GM21515 (cell line): ENCODE measurements around the gene CTSF.
"Not testable (repeated sequence)": the region's sequence is repeated elsewhere in the genome, so short reads cannot be mapped to it uniquely, and the experiment has no call there.

Source experiments
- ATAC-seq: cut with Tn5 transposase; IDR thresholded peaks from one replicate; pipeline ENCODE4 v1.9.1; 2021; ENCODE audit not compliant: unreplicated experiment

CTSF gene

DNA sequence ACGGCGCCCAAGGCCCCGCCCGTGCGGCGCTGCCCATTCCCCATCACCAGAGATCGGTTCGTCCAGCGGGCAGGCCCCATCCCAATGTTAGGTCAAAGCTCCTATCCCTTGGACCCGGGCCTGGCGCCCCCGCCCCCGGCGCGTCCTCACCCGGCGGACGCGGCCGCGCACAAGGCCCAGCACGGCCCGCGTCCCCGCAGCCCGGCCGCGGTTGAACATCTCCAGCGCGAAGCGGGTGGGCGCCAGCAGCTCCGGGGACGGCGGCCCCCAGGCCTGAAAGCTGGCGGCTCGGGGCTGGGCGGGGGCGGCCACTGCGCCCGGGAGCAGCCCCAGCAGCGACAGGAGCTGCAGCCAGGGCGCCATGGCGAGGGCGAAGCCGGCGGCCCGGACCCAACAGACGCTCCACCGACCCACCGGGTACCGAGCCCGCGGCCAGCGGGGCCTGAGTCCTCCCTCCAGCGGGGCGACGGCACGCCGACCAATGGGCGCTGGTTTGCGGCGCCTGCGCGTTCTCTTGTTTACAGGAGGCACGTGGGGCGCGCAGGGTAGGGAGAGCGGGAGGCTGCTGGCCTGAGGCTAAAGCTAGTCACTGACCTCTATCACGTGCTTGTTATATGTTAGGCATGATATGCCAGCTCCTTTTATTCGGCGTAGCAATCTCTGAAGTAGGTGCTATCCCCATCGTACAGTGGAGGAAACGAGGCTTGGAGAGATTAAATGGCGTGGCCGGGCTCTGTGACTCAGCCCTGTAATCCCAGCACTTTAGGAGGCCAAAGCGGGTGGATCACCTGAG is at the start of gene CTSF:
CTSF (minus strand) TSS at position 483 of the 793 bp plus-strand sequence; CDS start at position 363, 120 bp downstream.
- no peak for ATAC-seq

DNA sequence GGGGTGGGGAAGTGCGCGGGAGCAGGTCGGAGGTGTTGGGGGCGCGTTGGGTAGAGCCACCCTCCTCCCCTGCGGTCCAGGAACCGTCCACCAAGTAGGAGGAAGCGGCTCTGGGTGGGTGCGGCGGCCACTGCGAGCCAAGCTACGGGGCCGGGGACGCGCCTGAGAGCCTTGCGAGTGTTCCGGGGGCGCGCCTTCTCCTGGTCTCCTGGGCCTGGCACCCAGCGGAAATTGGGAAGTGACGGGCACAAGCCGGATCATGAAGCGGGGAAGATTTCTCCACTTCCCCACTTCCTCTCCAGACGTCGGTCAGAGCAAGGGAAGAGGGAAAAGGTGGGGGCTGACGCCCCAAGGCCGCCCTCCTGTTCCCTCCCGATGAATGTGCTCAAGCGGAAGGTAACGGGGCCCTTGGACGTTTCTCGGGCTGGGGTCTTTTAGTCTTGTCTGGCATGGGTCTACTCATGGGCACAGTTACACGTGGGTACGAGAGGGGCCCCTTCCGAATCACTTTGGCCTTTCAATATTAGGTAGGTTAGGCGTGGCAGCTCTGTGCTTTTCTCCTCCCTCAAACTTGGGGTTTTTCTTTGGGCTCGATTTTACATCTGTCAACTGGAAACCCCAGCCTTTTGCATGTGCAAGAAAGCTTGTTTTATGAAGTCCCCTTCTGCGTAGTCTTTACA is 48.9 kb upstream of the CTSF start:
- no peak for ATAC-seq

GRCh38 chr11:66616379-66617154 is 48.2 kb upstream of the CTSF start, which contains the start of gene RBM14:
Gene RBM14, plus strand, starts transcription at chr11:66616630. Its CDS starts 91 bp downstream, at chr11:66616721.
- peak; percentile 86 for ATAC-seq

- no peak for ATAC-seq
Observed at GRCh38 chr11:66614073-66614472, 45.7 kb upstream of the CTSF start.

DNA sequence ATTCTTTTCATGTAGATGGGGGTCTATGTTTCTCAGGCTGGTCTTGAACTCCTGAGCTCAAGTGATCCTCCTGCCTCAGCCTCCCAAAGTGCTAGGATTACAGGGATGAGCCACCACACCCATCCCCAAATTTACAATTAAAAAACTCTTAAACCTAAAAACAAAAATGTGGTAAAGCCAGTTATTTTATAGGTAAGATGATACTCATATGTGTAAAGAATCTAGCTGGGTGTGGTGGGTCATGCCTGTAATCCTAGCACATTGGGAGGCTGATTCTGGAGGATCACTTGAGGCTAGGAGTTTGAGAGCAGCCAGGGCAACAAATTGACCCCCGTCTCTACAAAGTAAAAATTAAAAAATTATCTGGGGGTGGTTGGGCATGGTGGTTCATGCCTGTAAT is 44.1 kb upstream of the CTSF start:
- no peak for ATAC-seq

DNA sequence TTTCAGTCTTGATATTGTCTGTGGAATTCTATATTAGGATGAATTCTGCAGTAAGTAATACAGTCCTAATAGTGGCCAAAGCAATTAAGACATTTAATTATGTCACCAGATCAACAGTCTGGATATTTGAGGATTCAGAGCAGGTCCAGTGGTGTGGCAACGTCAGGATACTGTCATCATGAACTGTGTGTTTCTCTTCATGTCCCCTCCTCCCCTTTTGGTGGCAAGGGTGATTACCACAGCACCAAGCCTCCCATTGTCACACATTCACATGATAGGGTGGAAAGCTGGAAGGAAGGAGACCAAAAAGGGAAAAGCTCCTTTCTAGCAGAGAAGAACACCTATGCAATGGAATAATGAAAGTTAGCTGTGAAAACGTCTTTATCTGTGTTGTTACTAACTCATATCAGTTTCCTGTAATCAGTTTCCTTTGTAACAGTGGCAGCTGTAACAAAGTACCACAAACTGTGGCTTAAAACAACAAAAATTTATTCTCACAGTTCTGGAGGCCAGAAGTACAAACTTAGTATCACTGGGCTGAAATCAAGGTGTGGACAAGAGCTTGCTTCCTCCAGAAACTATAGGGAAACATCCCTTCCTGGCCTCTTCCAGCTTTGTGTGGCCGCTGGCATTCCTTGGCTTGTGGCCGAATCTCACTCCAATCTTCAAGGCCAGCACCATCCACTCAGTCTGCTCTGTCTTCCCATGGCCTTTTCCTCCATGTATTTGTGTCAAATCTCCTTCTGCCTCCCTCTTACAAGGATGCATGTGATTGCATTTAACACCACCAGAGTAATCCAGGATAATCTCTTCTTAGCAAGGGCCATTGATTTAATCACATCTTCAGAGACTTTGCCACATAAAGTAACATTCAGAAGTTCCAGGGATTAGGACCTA is 41.6 kb upstream of the CTSF start:
- no peak for ATAC-seq

- no peak for ATAC-seq
Observed at GRCh38 chr11:66607126-66607834, 38.9 kb upstream of the CTSF start.

- not testable (repeated sequence) for ATAC-seq
Observed at GRCh38 chr11:66606608-66607007, 38.2 kb upstream of the CTSF start.

GRCh38 chr11:66604155-66604554 is 35.7 kb upstream of the CTSF start:
- no peak for ATAC-seq

GRCh38 chr11:66603072-66603471 is 34.7 kb upstream of the CTSF start:
- ATAC-seq = no peak

GRCh38 chr11:66600631-66601233 is 32.3 kb upstream of the CTSF start:
- no peak for ATAC-seq

GRCh38 chr11:66600219-66600618 is 31.8 kb upstream of the CTSF start:
- ATAC-seq = no peak

DNA sequence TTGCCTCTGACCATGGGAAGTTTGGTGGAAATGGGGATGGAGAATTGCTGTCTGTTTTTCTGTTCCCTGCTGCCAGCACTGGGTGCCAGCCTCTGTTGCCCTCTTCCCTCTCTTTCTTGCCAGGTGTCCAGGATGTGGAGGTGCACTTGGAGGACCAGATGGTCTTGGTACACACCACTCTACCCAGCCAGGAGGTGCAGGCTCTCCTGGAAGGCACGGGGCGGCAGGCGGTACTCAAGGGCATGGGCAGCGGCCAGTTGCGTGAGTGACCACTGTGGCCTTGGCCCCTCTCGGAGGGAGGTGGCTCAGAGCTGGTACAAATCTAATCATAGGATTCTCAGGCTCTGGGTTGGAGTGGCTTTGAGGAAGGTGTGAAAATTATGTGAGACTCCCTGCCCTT is 30.6 kb upstream of the CTSF start:
- ATAC-seq = no peak

DNA sequence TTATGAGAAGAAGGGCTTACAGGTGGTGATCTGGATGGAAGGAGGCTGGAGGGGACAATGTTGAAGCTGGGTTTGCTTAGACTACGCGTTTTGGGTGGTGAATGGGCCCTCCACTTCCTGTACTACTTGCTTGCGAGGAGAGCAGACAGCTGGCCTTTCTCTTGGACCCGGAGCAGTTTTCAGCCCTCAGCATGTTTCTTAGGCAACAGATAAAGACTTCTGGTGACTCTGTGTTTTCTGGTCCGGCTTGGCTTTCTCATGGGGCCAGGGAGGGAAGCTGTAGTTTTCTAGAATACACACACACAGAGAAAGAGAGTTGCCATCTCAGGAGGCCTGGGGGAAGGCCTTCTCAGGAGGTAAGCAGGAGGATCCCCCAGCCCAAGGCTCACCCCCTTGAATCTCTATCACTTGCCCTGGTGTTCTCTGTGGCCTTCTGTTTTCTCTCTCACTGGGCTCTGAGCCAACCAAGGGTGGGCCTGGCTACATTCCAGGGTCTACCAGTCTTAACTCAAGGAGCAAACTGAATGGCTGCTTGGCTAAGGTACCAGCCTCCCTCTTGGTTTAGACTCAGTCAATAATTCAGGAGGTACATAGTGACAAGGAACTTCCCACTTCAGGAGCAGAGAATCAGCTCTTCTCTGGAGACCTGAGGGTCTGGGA is 27.0 kb upstream of the CTSF start:
- no peak for ATAC-seq

GRCh38 chr11:66593650-66594049 is 25.2 kb upstream of the CTSF start:
- ATAC-seq = no peak

DNA sequence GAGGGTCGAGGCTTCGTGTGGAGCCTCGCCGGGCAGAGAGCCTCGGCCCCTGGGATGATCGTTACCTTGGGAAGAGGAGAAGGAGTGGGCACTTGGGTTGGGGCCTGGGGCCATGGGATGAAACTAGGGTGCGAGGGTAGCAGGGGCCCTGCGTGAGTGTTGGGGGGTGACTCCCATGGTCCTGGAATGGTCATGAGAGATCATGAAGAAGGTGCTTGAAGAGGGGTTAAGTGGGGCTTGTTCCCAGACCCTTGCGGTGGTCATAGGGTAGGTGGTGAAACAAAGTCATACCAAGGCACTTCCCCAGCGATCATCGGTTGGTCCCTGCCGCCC is 24.9 kb upstream of the CTSF start:
- peak; percentile 22 for ATAC-seq

DNA sequence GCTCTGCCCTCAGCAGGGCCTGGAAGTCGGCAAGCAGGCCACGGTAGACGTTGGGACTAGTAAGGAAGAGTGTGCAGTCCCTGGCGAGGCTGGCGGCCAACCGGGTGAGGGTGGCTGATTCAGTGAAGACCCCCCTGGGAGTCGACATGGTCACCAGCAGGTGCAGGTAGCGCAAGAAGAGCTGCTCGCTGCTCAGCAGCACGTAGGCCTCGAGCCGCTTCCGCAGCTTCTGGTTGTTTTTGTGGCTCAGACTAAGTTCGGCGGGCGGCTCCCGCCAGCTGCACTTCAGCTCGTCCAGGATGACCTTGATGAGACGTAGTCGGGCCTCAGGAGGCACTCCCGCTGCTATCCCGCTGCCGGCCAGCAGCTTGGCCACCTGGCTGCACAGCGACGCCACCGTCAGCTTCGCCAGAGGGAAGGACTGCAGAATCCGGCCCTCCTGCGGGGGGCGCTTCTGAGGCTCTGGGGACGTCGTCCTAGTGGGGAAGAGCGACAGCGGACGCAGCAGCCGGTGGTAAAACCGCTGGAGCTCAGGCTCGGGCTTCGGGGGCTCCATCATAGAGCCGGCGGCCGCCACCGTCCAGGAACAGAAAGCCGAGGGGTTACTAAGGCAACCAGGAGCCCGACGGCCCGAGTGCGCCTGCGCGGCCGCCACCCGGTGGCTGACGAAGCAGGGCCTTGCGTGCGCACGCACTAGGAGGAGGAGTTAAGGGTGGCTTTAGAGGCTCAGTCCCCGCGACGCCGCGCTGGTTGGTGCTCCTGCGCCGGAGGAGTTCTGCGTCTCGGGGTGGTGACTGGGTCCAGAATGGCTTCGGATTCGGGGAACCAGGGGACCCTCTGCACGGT is 24.3 kb upstream of the CTSF start, which contains the start of the genes CCDC87 and CCS:
CCDC87 (minus strand) TSS at position 607 of the 846 bp plus-strand sequence; CDS start at position 559, 48 bp downstream.
CCS (plus strand) TSS at position 729 of the 846 bp plus-strand sequence; CDS start at position 806, 77 bp downstream.
- peak; percentile 93 for ATAC-seq

GRCh38 chr11:66591175-66591574 is 22.8 kb upstream of the CTSF start:
- no peak for ATAC-seq
